K562 (cell line): ENCODE data around the gene MED17. TPM values are rescaled to one million over a fixed set of nuclear protein-coding genes. Genes with fewer than 3 reads are reported as not detected.

ENCODE experiments used
- ATAC-seq: fragments of 200-7000 bp; cut with Tn5 transposase; 3 replicates; pipeline ENCODE4 v1.9.1; 2020; ENCODE audit warnings: moderate library complexity
- BruUV-seq: library from RNA; stranded (reverse); fragments of 400-500 nt; replicated peaks from 2 replicates; lab custom pipeline; 2021; lab: Mats Ljungman, UMichigan
- CTCF ChIA-PET: fragments of 300-600 bp; formaldehyde crosslinking; extraction: SDS; loops from one replicate; lab custom pipeline; 2021; ENCODE audit warnings: low intra/inter-chr PET ratio; lab: Yijun Ruan, JAX
- POLR2A ChIA-PET: fragments of 300-600, 350-650 bp; sonication (Branson Sonifier 250); formaldehyde crosslinking; extraction: SDS; loops from one replicate; lab custom pipeline; 2021; ENCODE audit warnings: antibody characterized with exemption, inconsistent platforms; lab: Yijun Ruan, JAX
- DNase-seq, 4 experiments: peaks; one replicate each; pipeline versions ENCODE4 v3.0.0 to v3.0.0-alpha.2; 2011 to 2018; ENCODE audit warnings: low spot score in 3 of 4, mixed read lengths in 3 of 4; ENCODE audit errors: extremely low read depth in 1 of 4
- FAIRE-seq: peaks from 2 replicates; lab custom pipeline; 2011; peaks lifted over from hg19 to GRCh38; lab: Jason Lieb, UNC
- H2AFZ ChIP-seq: 2 replicates; pipeline ENCODE4 v1.6.0; 2011; ENCODE audit warnings: low read depth, low read length, control low read depth, inconsistent platforms
- H3K27ac ChIP-seq: fragments of 200-600 bp; 3 replicates; pipeline ENCODE4 v1.8.0; 2011; ENCODE audit warnings: low read depth, mild to moderate bottlenecking, control low read depth, inconsistent platforms, low read length, moderate library complexity, mixed read lengths; ENCODE audit errors: extremely low read depth
- H3K27me3 ChIP-seq, 2 experiments: fragments of 300-600 bp in 1 of 2; 2 replicates in 1 of 2; 3 replicates in 1 of 2; pipeline versions ENCODE4 v1.6.0 to v1.8.0; 2011; ENCODE audit warnings: inconsistent platforms in 2 of 2, low read length in 2 of 2, mild to moderate bottlenecking in 1 of 2, mixed read lengths in 1 of 2, moderate library complexity in 1 of 2; ENCODE audit not compliant: control insufficient read depth in 2 of 2, insufficient read depth in 2 of 2
- H3K36me3 ChIP-seq: fragments of 300-600 bp; 3 replicates; pipeline ENCODE4 v1.8.0; 2011; ENCODE audit warnings: mild to moderate bottlenecking, low read length, inconsistent platforms; ENCODE audit not compliant: control insufficient read depth, insufficient read depth
- H3K4me1 ChIP-seq, 2 experiments: fragments of 200-600 bp in 1 of 2; replicated peaks in 1 of 2; 2 replicates in 1 of 2; 3 replicates in 1 of 2; pipeline versions ENCODE4 v1.5.1 to v1.8.0; 2011; ENCODE audit warnings: inconsistent platforms in 2 of 2, low read length in 2 of 2, mild to moderate bottlenecking in 1 of 2, mixed read lengths in 1 of 2, moderate library complexity in 1 of 2; ENCODE audit not compliant: control insufficient read depth in 2 of 2, insufficient read depth in 2 of 2
- H3K4me2 ChIP-seq: 2 replicates; pipeline ENCODE4 v1.6.1; 2011; ENCODE audit warnings: low read length, control low read depth, inconsistent platforms, mixed read lengths; ENCODE audit not compliant: insufficient read depth
- H3K4me3 ChIP-seq: fragments of 200-600 bp; sonication (generic), shearing (Covaris generic); 2 replicates; pipeline ENCODE4 v1.5.1; 2016; ENCODE audit warnings: control low read depth, inconsistent platforms
- H3K79me2 ChIP-seq: fragments of 200-600 bp; 3 replicates; pipeline ENCODE4 v1.8.0; 2011; ENCODE audit warnings: low read length, inconsistent platforms; ENCODE audit not compliant: control insufficient read depth, insufficient read depth
- H3K9ac ChIP-seq, 2 experiments: 2 replicates each; pipeline versions ENCODE4 v1.6.0 to v1.6.1; 2011; ENCODE audit warnings: low read depth in 2 of 2, low read length in 2 of 2, control low read depth in 1 of 2, inconsistent platforms in 1 of 2, mild to moderate bottlenecking in 1 of 2, mixed read lengths in 1 of 2; ENCODE audit not compliant: insufficient read depth in 1 of 2
- H3K9me1 ChIP-seq: one replicate; pipeline ENCODE4 v1.6.0; 2011; ENCODE audit warnings: inconsistent platforms, mild to moderate bottlenecking, low read length, moderate library complexity; ENCODE audit not compliant: control insufficient read depth, insufficient read depth
- H3K9me3 ChIP-seq: replicated peaks from 2 replicates; pipeline ENCODE4 v1.5.1; 2011; ENCODE audit warnings: low read depth, low read length, inconsistent platforms; ENCODE audit not compliant: control insufficient read depth, insufficient read depth
- H4K20me1 ChIP-seq: replicated peaks from 2 replicates; pipeline ENCODE4 v1.6.1; 2011; ENCODE audit warnings: low read length, inconsistent platforms, mixed read lengths; ENCODE audit not compliant: control insufficient read depth, insufficient read depth
- BHLHE40 ChIP-seq: IDR thresholded peaks from 2 replicates; pipeline ENCODE4 v1.6.1; 2011; ENCODE audit warnings: low read length, improper control_type of control experiment
- E2F3 ChIP-seq: fragments of 250-450 bp; sonication (Bioruptor Pico); IDR thresholded peaks from 2 replicates; pipeline ENCODE4 v1.4.0; 2020; ENCODE audit warnings: mild to moderate bottlenecking
- EHMT2 ChIP-seq: fragments of 450-650 bp; IDR thresholded peaks from 2 replicates; pipeline ENCODE4 v1.6.1; 2018; ENCODE audit warnings: antibody characterized with exemption
- ELK1 ChIP-seq: sonication (generic); formaldehyde crosslinking; IDR thresholded peaks from 2 replicates; pipeline ENCODE4 v1.8.1; 2022; ENCODE audit warnings: missing genetic modification reagents
- EZH2 ChIP-seq: IDR thresholded peaks from 2 replicates; pipeline ENCODE4 v1.6.1; 2012; ENCODE audit warnings: low read depth, mild to moderate bottlenecking, inconsistent platforms, low read length, borderline replicate concordance
- FOXJ3 ChIP-seq: sonication (generic); formaldehyde crosslinking; IDR thresholded peaks from 2 replicates; pipeline ENCODE4 v1.4.0; 2020; ENCODE audit warnings: mild to moderate bottlenecking, missing genetic modification reagents
- GATAD2A ChIP-seq: fragments of 450-650 bp; IDR thresholded peaks from 2 replicates; pipeline ENCODE4 v1.6.1; 2017
- HDAC1 ChIP-seq, 2 experiments: fragments of 450-650 bp; IDR thresholded peaks; 2 replicates each; pipeline ENCODE4 v1.6.1; 2016 to 2017; ENCODE audit warnings: inconsistent platforms in 1 of 2, mild to moderate bottlenecking in 1 of 2, moderate library complexity in 1 of 2
- HINFP ChIP-seq: fragments of 450-650 bp; conservative IDR thresholded peaks from 2 replicates; pipeline ENCODE4 v1.6.1; 2016; ENCODE audit warnings: missing genetic modification characterization, low read depth, mild to moderate bottlenecking, control low read depth, missing compliant biosample characterization
- IRF2 ChIP-seq: sonication (generic); formaldehyde crosslinking; IDR thresholded peaks from 2 replicates; pipeline ENCODE4 v1.8.1; 2022; ENCODE audit warnings: mild to moderate bottlenecking, missing genetic modification reagents
- NR3C1 ChIP-seq: sonication (generic); formaldehyde crosslinking; IDR thresholded peaks from 2 replicates; pipeline ENCODE4 v1.8.1; 2022; ENCODE audit warnings: missing genetic modification reagents
- PHF8 ChIP-seq: fragments of 200-600 bp; sonication (generic); IDR thresholded peaks from 2 replicates; pipeline ENCODE4 v1.6.1; 2012; ENCODE audit warnings: mixed run types, mild to moderate bottlenecking, inconsistent platforms, low read length, moderate library complexity, borderline replicate concordance
- POLR3A ChIP-seq: IDR thresholded peaks from 2 replicates; pipeline ENCODE4 v1.6.1; 2011; ENCODE audit warnings: borderline replicate concordance, mild to moderate bottlenecking, moderate library complexity; ENCODE audit not compliant: insufficient read length, insufficient read depth; ENCODE audit errors: extremely low read depth
- SMARCA5 ChIP-seq: fragments of 450-650 bp; IDR thresholded peaks from 2 replicates; pipeline ENCODE4 v1.6.1; 2016
- STAT5A ChIP-seq: IDR thresholded peaks from 2 replicates; pipeline ENCODE4 v1.6.1; 2012; ENCODE audit warnings: low read length, inconsistent platforms, borderline replicate concordance
- YBX1 ChIP-seq: fragments of 450-650 bp; IDR thresholded peaks from 2 replicates; pipeline ENCODE4 v1.7.1; 2016; ENCODE audit warnings: mild to moderate bottlenecking
- ZNF511 ChIP-seq: sonication (generic); formaldehyde crosslinking; IDR thresholded peaks from 2 replicates; pipeline ENCODE4 v1.8.0; 2022; ENCODE audit warnings: mild to moderate bottlenecking, missing genetic modification reagents
- ZNF668 ChIP-seq: fragments of 250-450 bp; sonication (Bioruptor Pico); IDR thresholded peaks from 2 replicates; pipeline ENCODE4 v1.8.0; 2022; ENCODE audit warnings: mild to moderate bottlenecking, inconsistent platforms
- ZNF76 ChIP-seq: fragments of 250-450 bp; sonication (Bioruptor Pico); IDR thresholded peaks from 2 replicates; pipeline ENCODE4 v1.4.0; 2020; ENCODE audit warnings: mild to moderate bottlenecking, moderate library complexity, borderline replicate concordance
- ZNF77 ChIP-seq: fragments of 250-450 bp; sonication (Bioruptor Pico); IDR thresholded peaks from 2 replicates; pipeline ENCODE4 v1.5.0; 2020
- WGBS: fragments of 100-300 bp; shearing (Covaris generic); methylation state at CpG from one replicate; pipeline ENCODE4 v1.1.6; 2016; ENCODE audit warnings: low coverage, mixed read lengths; ENCODE audit not compliant: insufficient coverage; ENCODE audit errors: missing lambda C conversion rate; 5-methylcytosine and 5-hydroxymethylcytosine counted together
- in situ Hi-C: fragments of 300-500 bp; cut with MboI; formaldehyde crosslinking; loops from 4 replicates; pipeline ENCODE4 v1.15.0; 2018; ENCODE audit warnings: inconsistent platforms, mixed read lengths
- intact Hi-C: fragments of 100-400 bp; cut with micrococcal nuclease; formaldehyde crosslinking; loops from 2 replicates; pipeline ENCODE4 v1.14.2; 2022
- polyA plus RNA-seq, 8 experiments: library from polyadenylated mRNA; depleted of rRNA in 4 of 8; stranded (reverse) in 5 of 8; unstranded in 3 of 8; fragments of >200 nt; fragmentation: Nextera tagmentation in 2 of 8; fragmentation: Illumina TruSeq in 1 of 8; extraction: Ambion mirVana in 2 of 8; extraction: Trizol in 1 of 8; gene quantifications; 2 replicates each; pipeline versions ENCODE4 v1.2.1 to v1.2.3, GENCODE V29; 2011 to 2014; ENCODE audit warnings: inconsistent platforms in 1 of 8, missing spikeins in 1 of 8
- total RNA-seq, 7 experiments: library from RNA; depleted of rRNA in 6 of 7; stranded (reverse); fragments of >200 nt in 6 of 7; fragmentation: Illumina TruSeq in 2 of 7; extraction: Trizol in 2 of 7; gene quantifications; 2 replicates each; pipeline versions ENCODE4 v1.2.1 to v1.2.3, GENCODE V29; 2011 to 2021; ENCODE audit warnings: low replicate concordance in 1 of 7

The MED17 gene
- total and polyA plus RNA-seq, 9 of the 15 experiments (the other 6 are each of a cell fraction or from before 2014, with no cell fraction given) = 6.7 to 34.7 (median 26.8) TPM

GRCh38 chr11:93814966-93815633, 31.0 kb downstream of the MED17 start:
- Histone ChIP-seq H3K27ac (no peak overlapping the region), H3K9ac (no peak overlapping the region), H3K9me1 (no peaks in the 10 kb centered on the region), H2AFZ (no peak overlapping the region), H3K36me3 (peaks cover 50% of the 10 kb centered on the region), H3K9me3 (no peaks in the 10 kb centered on the region), H3K27me3 (no peaks in the 10 kb centered on the region), H3K79me2 (no peaks in the 10 kb centered on the region), H3K4me1 (no peaks in the 10 kb centered on the region), H4K20me1 (no peaks in the 10 kb centered on the region), H3K4me2 (no peak overlapping the region), H3K4me3 (no peak overlapping the region)
- TF ChIP-seq BHLHE40 (no peak), ZNF511 (CRISPR knock-in tag) (no peak), HINFP (tag) (no peak), IRF2 (no peak), POLR3A (no peak), EHMT2 (no peak), ZNF77 (CRISPR knock-in tag) (no peak), YBX1 (no peak), HDAC1 (IDR thresholded peaks at IDR 0.05) (no peak), NR3C1 (CRISPR knock-in tag) (no peak), ZNF76 (CRISPR knock-in tag) (no peak), E2F3 (CRISPR knock-in tag) (no peak), ELK1 (CRISPR knock-in tag) (no peak), PHF8 (no peak), SMARCA5 (no peak), ZNF668 (no peak), GATAD2A (no peak), EZH2 (no peak), STAT5A (no peak), FOXJ3 (CRISPR knock-in tag) (no peak)
- no TSS peak for BruUV-seq
- in situ Hi-C loops = no loop called here
- no peak for DNase-seq
- FAIRE-seq = no peak
- intact Hi-C loops = no loop called here
- ChIA-PET CTCF (no interaction called here), POLR2A (interaction anchor here (0.6 kb wide), 1 partner anchor 13 kb away, joined by 3 read pairs; no protein-coding TSS in a partner anchor)
- 73% methylated on average over 6 of the region's 6 CpGs for WGBS
- no peak for ATAC-seq
